GM12878 (cell line): ENCODE results near the gene DNAH8. TPM values are rescaled to one million over a fixed set of nuclear protein-coding genes. Genes with fewer than 3 reads are reported as not detected.
A peak's percentile ranks its signal among the peaks of the same experiment; 100 is the strongest.

ENCODE experiments used
- ATAC-seq: fragments of 200-7000 bp; cut with Tn5 transposase; 3 replicates; pipeline ENCODE4 v1.9.1; 2020; ENCODE audit warnings: mild to moderate bottlenecking, moderate library complexity
- BruUV-seq: library from RNA; stranded (reverse); fragments of 400-500 nt; replicated peaks from 2 replicates; lab custom pipeline; 2021; lab: Mats Ljungman, UMichigan
- CTCF ChIA-PET: fragments of 300-600 bp; sonication (Branson Sonifier 250); formaldehyde crosslinking; extraction: SDS; loops from one replicate; lab custom pipeline; 2021; ENCODE audit warnings: inconsistent platforms; lab: Yijun Ruan, JAX
- POLR2A ChIA-PET: fragments of 350-600 bp; formaldehyde crosslinking; extraction: SDS; loops from one replicate; lab custom pipeline; 2021; ENCODE audit warnings: inconsistent platforms; lab: Charles Lee
- RAD21 ChIA-PET: fragments of 300-600 bp; sonication (Branson Sonifier 250); formaldehyde crosslinking; loops from one replicate; lab custom pipeline; 2023; ENCODE audit warnings: antibody characterized with exemption; ENCODE audit not compliant: unreplicated experiment; lab: Charles Lee
- SMC1A ChIA-PET: fragments of 300-600 bp; sonication (Branson Sonifier 250); formaldehyde crosslinking; loops from one replicate; lab custom pipeline; 2023; ENCODE audit not compliant: unreplicated experiment, uncharacterized antibody; lab: Charles Lee
- DNase-seq: peaks from one replicate; pipeline ENCODE4 v3.0.0-alpha.2; 2011; ENCODE audit warnings: low read depth, low spot score
- FAIRE-seq: peaks from 3 replicates; lab custom pipeline; 2011; peaks lifted over from hg19 to GRCh38; lab: Jason Lieb, UNC
- H2AFZ ChIP-seq: 2 replicates; pipeline ENCODE4 v1.6.0; 2011; ENCODE audit warnings: low read depth, low read length, control low read depth; ENCODE audit not compliant: control insufficient read depth
- H3K27ac ChIP-seq: 2 replicates; pipeline ENCODE4 v1.5.1; 2011; ENCODE audit warnings: control low read depth; ENCODE audit not compliant: control insufficient read depth, insufficient read depth
- H3K27me3 ChIP-seq, 2 experiments: replicated peaks in 1 of 2; 2 replicates each; pipeline versions ENCODE4 v1.6.0 to v1.6.1; 2011; ENCODE audit warnings: low read length in 1 of 2; ENCODE audit not compliant: control insufficient read depth in 2 of 2, insufficient read depth in 2 of 2
- H3K36me3 ChIP-seq, 2 experiments: 2 replicates each; pipeline ENCODE4 v1.5.1; 2011; ENCODE audit warnings: low read length in 1 of 2; ENCODE audit not compliant: control insufficient read depth in 2 of 2, insufficient read depth in 2 of 2
- H3K4me1 ChIP-seq: 2 replicates; pipeline ENCODE4 v1.6.1; 2011; ENCODE audit warnings: mild to moderate bottlenecking, low read length, moderate library complexity, mixed read lengths; ENCODE audit not compliant: control insufficient read depth, insufficient read depth
- H3K4me2 ChIP-seq: 2 replicates; pipeline ENCODE4 v1.6.0; 2011; ENCODE audit warnings: control low read depth; ENCODE audit not compliant: control insufficient read depth, insufficient read depth
- H3K4me3 ChIP-seq: fragments of 200-600 bp; sonication (generic); 2 replicates; pipeline ENCODE4 v1.5.1; 2016
- H3K79me2 ChIP-seq: 2 replicates; pipeline ENCODE4 v1.6.0; 2011; ENCODE audit warnings: low read length; ENCODE audit not compliant: control insufficient read depth, insufficient read depth
- H3K9ac ChIP-seq: 2 replicates; pipeline ENCODE4 v1.8.0; 2011; ENCODE audit warnings: low read length, control low read depth, mixed read lengths; ENCODE audit not compliant: control insufficient read depth, insufficient read depth
- H3K9me3 ChIP-seq: replicated peaks from 3 replicates; pipeline ENCODE4 v1.5.1; 2011; ENCODE audit warnings: mild to moderate bottlenecking, low read length; ENCODE audit not compliant: control insufficient read depth, insufficient read depth
- H4K20me1 ChIP-seq: 2 replicates; pipeline ENCODE4 v1.6.0; 2011; ENCODE audit not compliant: control insufficient read depth, insufficient read depth
- BRCA1 ChIP-seq: IDR thresholded peaks from 2 replicates; pipeline ENCODE4 v1.6.1; 2011; ENCODE audit warnings: low read depth, low read length, improper control_type of control experiment
- GABPA ChIP-seq: IDR thresholded peaks from 2 replicates; pipeline ENCODE4 v1.6.1; 2014; ENCODE audit warnings: antibody characterized with exemption, low read depth, mild to moderate bottlenecking, inconsistent platforms
- HDAC6 ChIP-seq: fragments of 200-600 bp; sonication (generic); IDR thresholded peaks from one replicate; pipeline ENCODE4 v1.8.0; 2017; ENCODE audit warnings: antibody characterized with exemption; ENCODE audit not compliant: unreplicated experiment
- HDGF ChIP-seq: fragments of 450-650 bp; IDR thresholded peaks from 2 replicates; pipeline ENCODE4 v1.6.1; 2016; ENCODE audit warnings: antibody characterized with exemption
- NR2C1 ChIP-seq: fragments of 450-650 bp; IDR thresholded peaks from 2 replicates; pipeline ENCODE4 v1.6.1; 2017; ENCODE audit warnings: antibody characterized with exemption, mild to moderate bottlenecking, moderate library complexity
- PAX5 ChIP-seq: IDR thresholded peaks from 2 replicates; pipeline ENCODE4 v1.6.1; 2011; ENCODE audit warnings: low read depth, low read length, borderline replicate concordance
- POLR2AphosphoS5 ChIP-seq: IDR thresholded peaks from 2 replicates; pipeline ENCODE4 v1.6.1; 2011; ENCODE audit warnings: mild to moderate bottlenecking, low read length, inconsistent platforms
- STAT3 ChIP-seq: IDR thresholded peaks from 2 replicates; pipeline ENCODE4 v1.6.1; 2011; ENCODE audit warnings: low read depth, low read length, improper control_type of control experiment
- WGBS: methylation state at CpG from one replicate; pipeline ENCODE4 v1.1.6; 2016; ENCODE audit warnings: low lambda C conversion rate; ENCODE audit not compliant: insufficient replicate concordance, insufficient coverage; ENCODE audit errors: missing lambda C conversion rate; 5-methylcytosine and 5-hydroxymethylcytosine counted together
- in situ Hi-C: fragments of 300-500 bp; cut with MboI; formaldehyde crosslinking; loops from 9 replicates; pipeline ENCODE4 v1.14.3; 2018; ENCODE audit warnings: mixed read lengths
- intact Hi-C: fragments of 100-400 bp; cut with micrococcal nuclease; formaldehyde crosslinking; loops from one replicate; pipeline ENCODE4 v1.14.2; 2022; ENCODE audit not compliant: unreplicated experiment
- polyA plus RNA-seq, 11 experiments: library from polyadenylated mRNA; depleted of rRNA in 4 of 11; unstranded in 6 of 11; stranded (reverse) in 5 of 11; fragments of >200 nt; fragmentation: Nextera tagmentation in 4 of 11; fragmentation: Illumina TruSeq in 1 of 11; extraction: Ambion mirVana in 4 of 11; extraction: Trizol in 1 of 11; gene quantifications; 1 replicate in 1 of 11; 2 replicates in 10 of 11; pipeline versions ENCODE4 v1.2.1 to v1.2.3, GENCODE V29; 2011 to 2016; ENCODE audit warnings: inconsistent platforms in 2 of 11, missing spikeins in 2 of 11, low read depth in 1 of 11
- total RNA-seq, 4 experiments: library from RNA; depleted of rRNA in 3 of 4; stranded (reverse); fragments of >200 nt in 3 of 4; fragmentation: Illumina TruSeq in 1 of 4; extraction: Trizol in 1 of 4; gene quantifications; 2 replicates each; pipeline versions ENCODE4 v1.2.1 to v1.2.3, GENCODE V29; 2013 to 2021
- TF ChIP-seq, protein P1 (sequence below): IDR thresholded peaks from 2 replicates; pipeline ENCODE4 v1.6.1; 2011; ENCODE audit warnings: borderline replicate concordance, low read depth, mild to moderate bottlenecking, moderate library complexity, mixed read lengths, low read length; ENCODE audit not compliant: insufficient read depth; ENCODE audit errors: extremely low read length
- TF ChIP-seq, protein P2 (sequence below): fragments of 450-650 bp; IDR thresholded peaks from 2 replicates; pipeline ENCODE4 v1.6.1; 2017; ENCODE audit warnings: mild to moderate bottlenecking, low read depth, inconsistent platforms; ENCODE audit not compliant: poor library complexity, severe bottlenecking
- TF ChIP-seq, protein P3 (sequence below): fragments of 450-650 bp; IDR thresholded peaks from 2 replicates; pipeline ENCODE4 v1.6.1; 2017; ENCODE audit warnings: mild to moderate bottlenecking, moderate library complexity
- TF ChIP-seq, protein P4 (sequence below): fragments of 450-650 bp; IDR thresholded peaks from 2 replicates; pipeline ENCODE4 v1.6.1; 2014; ENCODE audit warnings: mild to moderate bottlenecking
- TF ChIP-seq, protein P5 (sequence below), 3 experiments: IDR thresholded peaks in 2 of 3; conservative IDR thresholded peaks in 1 of 3; 2 replicates each; pipeline ENCODE4 v1.5.1; 2011; ENCODE audit warnings: low read depth in 3 of 3, low read length in 3 of 3, mild to moderate bottlenecking in 3 of 3, control low read depth in 2 of 3, moderate library complexity in 2 of 3, inconsistent platforms in 1 of 3, mixed read lengths in 1 of 3; ENCODE audit not compliant: control insufficient read depth in 2 of 3, insufficient read depth in 1 of 3; ENCODE audit errors: extremely low read depth in 1 of 3

DNAH8 gene
- total and polyA plus RNA-seq, 10 of the 15 experiments (the other 5 are each of a cell fraction or from before 2014, with no cell fraction given) = 0.02 to 0.34 (median 0.10) TPM; not detected in 3

DNA sequence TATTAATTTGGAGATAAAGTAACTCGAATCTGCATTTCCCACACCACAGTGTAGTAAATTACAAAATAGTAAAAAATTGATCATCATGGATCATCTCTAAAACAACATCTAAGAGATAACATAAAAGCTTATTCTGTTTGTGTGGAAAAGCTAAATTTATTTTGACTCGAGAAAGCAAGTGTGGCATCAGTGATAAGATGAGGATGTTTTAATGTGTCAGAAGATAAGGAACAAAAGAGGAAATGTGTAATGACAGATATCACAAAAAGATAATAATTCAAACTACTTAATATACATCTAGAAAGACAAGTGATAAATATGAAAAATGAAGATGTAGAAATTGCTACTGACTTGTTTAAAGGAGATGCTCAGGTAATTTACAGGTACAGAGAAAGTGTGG lies 74.1 kb downstream of the DNAH8 start:
- ChIA-PET CTCF (interaction anchor here (1.1 to 1.3 kb wide), 3 partner anchors 14 to 83 kb away, joined by 3 to 4 read pairs (median 4); no protein-coding TSS in a partner anchor), RAD21 (interaction anchor here (0.6 kb wide), 1 partner anchor 10 kb away, joined by 3 read pairs; no protein-coding TSS in a partner anchor), SMC1A (interaction anchor here (0.7 to 1.6 kb wide), 4 partner anchors 9 to 336 kb away, joined by 3 to 4 read pairs (median 4); no protein-coding TSS in a partner anchor), POLR2A (no interaction called here)
- Histone ChIP-seq H3K4me3 (no peak overlapping the region), H3K27ac (no peak overlapping the region), H3K4me2 (no peak overlapping the region), H3K79me2 (no peaks in the 10 kb centered on the region), H3K9me3 (no peaks in the 10 kb centered on the region), H3K9ac (no peak overlapping the region), H4K20me1 (no peaks in the 10 kb centered on the region), H3K36me3 (no peaks in the 10 kb centered on the region), H2AFZ (no peak overlapping the region), H3K4me1 (peaks cover 6% of the 10 kb centered on the region; the same call in 1 of the 2 replicates), H3K27me3 (no peaks in the 10 kb centered on the region)
- WGBS = 98% methylated on average over 2 of the region's 2 CpGs
- intact Hi-C loops = no loop called here
- no peak for DNase-seq
- BruUV-seq = no TSS peak
- FAIRE-seq = peak; percentile 18
- in situ Hi-C loops = no loop called here
- no peak for ATAC-seq
- TF ChIP-seq POLR2AphosphoS5 = no peak
- TF ChIP-seq, protein P1, sequence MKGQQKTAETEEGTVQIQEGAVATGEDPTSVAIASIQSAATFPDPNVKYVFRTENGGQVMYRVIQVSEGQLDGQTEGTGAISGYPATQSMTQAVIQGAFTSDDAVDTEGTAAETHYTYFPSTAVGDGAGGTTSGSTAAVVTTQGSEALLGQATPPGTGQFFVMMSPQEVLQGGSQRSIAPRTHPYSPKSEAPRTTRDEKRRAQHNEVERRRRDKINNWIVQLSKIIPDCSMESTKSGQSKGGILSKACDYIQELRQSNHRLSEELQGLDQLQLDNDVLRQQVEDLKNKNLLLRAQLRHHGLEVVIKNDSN = no peak
- TF ChIP-seq PAX5 = no peak
- no peak for TF ChIP-seq BRCA1
- TF ChIP-seq, protein P2, sequence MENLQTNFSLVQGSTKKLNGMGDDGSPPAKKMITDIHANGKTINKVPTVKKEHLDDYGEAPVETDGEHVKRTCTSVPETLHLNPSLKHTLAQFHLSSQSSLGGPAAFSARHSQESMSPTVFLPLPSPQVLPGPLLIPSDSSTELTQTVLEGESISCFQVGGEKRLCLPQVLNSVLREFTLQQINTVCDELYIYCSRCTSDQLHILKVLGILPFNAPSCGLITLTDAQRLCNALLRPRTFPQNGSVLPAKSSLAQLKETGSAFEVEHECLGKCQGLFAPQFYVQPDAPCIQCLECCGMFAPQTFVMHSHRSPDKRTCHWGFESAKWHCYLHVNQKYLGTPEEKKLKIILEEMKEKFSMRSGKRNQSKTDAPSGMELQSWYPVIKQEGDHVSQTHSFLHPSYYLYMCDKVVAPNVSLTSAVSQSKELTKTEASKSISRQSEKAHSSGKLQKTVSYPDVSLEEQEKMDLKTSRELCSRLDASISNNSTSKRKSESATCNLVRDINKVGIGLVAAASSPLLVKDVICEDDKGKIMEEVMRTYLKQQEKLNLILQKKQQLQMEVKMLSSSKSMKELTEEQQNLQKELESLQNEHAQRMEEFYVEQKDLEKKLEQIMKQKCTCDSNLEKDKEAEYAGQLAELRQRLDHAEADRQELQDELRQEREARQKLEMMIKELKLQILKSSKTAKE = no peak
- TF ChIP-seq, protein P3, sequence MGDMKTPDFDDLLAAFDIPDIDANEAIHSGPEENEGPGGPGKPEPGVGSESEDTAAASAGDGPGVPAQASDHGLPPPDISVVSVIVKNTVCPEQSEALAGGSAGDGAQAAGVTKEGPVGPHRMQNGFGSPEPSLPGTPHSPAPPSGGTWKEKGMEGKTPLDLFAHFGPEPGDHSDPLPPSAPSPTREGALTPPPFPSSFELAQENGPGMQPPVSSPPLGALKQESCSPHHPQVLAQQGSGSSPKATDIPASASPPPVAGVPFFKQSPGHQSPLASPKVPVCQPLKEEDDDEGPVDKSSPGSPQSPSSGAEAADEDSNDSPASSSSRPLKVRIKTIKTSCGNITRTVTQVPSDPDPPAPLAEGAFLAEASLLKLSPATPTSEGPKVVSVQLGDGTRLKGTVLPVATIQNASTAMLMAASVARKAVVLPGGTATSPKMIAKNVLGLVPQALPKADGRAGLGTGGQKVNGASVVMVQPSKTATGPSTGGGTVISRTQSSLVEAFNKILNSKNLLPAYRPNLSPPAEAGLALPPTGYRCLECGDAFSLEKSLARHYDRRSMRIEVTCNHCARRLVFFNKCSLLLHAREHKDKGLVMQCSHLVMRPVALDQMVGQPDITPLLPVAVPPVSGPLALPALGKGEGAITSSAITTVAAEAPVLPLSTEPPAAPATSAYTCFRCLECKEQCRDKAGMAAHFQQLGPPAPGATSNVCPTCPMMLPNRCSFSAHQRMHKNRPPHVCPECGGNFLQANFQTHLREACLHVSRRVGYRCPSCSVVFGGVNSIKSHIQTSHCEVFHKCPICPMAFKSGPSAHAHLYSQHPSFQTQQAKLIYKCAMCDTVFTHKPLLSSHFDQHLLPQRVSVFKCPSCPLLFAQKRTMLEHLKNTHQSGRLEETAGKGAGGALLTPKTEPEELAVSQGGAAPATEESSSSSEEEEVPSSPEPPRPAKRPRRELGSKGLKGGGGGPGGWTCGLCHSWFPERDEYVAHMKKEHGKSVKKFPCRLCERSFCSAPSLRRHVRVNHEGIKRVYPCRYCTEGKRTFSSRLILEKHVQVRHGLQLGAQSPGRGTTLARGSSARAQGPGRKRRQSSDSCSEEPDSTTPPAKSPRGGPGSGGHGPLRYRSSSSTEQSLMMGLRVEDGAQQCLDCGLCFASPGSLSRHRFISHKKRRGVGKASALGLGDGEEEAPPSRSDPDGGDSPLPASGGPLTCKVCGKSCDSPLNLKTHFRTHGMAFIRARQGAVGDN = no peak
- no peak for TF ChIP-seq STAT3
- TF ChIP-seq GABPA = no peak
- TF ChIP-seq, protein P4, sequence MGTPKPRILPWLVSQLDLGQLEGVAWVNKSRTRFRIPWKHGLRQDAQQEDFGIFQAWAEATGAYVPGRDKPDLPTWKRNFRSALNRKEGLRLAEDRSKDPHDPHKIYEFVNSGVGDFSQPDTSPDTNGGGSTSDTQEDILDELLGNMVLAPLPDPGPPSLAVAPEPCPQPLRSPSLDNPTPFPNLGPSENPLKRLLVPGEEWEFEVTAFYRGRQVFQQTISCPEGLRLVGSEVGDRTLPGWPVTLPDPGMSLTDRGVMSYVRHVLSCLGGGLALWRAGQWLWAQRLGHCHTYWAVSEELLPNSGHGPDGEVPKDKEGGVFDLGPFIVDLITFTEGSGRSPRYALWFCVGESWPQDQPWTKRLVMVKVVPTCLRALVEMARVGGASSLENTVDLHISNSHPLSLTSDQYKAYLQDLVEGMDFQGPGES = no peak
- TF ChIP-seq HDAC6 = no peak
- TF ChIP-seq, protein P5, sequence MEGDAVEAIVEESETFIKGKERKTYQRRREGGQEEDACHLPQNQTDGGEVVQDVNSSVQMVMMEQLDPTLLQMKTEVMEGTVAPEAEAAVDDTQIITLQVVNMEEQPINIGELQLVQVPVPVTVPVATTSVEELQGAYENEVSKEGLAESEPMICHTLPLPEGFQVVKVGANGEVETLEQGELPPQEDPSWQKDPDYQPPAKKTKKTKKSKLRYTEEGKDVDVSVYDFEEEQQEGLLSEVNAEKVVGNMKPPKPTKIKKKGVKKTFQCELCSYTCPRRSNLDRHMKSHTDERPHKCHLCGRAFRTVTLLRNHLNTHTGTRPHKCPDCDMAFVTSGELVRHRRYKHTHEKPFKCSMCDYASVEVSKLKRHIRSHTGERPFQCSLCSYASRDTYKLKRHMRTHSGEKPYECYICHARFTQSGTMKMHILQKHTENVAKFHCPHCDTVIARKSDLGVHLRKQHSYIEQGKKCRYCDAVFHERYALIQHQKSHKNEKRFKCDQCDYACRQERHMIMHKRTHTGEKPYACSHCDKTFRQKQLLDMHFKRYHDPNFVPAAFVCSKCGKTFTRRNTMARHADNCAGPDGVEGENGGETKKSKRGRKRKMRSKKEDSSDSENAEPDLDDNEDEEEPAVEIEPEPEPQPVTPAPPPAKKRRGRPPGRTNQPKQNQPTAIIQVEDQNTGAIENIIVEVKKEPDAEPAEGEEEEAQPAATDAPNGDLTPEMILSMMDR (IDR thresholded peaks at IDR 0.05 in 2 of 3, conservative IDR thresholded peaks at IDR 0.05 in 1 of 3; ENCODE audit: control insufficient read depth in 2 of 3, extremely low read depth in 1 of 3, insufficient read depth in 1 of 3, low read depth in 3 of 3, low read length in 3 of 3) = no peak
- TF ChIP-seq NR2C1 = no peak
- no peak for TF ChIP-seq HDGF
